Activated naive CD8-positive, alpha-beta T cell treated with anti-CD3 and anti-CD28 coated beads, Interleukin-2, amount 50 U/mL, for 16 hours (primary cell): ENCODE data around the gene KPNA1.
A peak's percentile ranks its signal among the peaks of the same experiment; 100 is the strongest.

Experiments used
- DNase-seq: peaks from one replicate; pipeline ENCODE4 v3.0.0-alpha.2; 2020; ENCODE audit warnings: low read depth, low spot score

KPNA1 gene

DNA sequence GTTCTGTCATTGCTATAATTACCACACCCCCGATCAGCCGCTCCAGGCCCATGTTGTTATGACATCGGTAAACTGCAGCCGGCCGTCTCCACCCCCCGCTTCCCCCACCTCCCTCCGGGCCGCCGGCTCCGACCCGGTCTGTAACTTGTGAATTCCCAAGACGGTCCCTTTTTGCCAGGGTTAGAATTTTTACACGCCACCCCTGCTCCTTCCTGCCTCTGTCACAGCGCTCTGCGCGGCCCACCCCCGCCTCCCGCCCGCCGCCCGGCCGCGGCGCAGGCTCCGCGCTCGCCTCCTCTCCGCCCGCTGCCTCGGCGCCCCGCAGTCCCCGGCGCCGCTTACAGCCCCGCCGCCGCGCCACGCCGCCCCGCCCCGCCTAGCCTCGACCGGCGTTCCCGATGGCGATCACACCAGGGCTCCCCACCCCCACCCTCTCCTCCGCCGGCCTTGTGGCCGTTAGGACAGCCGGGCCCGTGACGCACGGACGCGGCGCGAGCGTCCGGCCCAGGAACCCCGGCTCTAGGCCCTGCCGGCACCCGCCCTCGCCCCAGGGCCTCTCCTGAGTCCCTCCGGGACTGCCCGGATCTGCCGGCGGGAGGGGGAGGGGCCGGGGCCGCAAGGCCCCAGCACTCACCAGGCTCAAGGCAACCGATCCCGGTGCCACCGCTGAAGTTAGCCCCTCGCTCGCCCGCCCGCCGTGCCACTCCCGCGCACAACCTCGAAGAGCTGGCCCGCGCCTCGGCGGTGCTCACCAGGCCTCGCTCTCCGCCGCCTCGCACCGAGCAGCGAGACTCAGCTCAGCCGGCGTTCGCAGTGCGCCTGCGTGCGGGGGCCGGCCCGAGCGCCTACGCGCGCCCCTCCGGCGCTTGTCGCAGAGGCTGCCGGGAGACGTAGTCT, at the start of gene KPNA1:
KPNA1 (minus strand) TSS at position 817 of the 897 bp plus-strand sequence. CDS start 18,374 bp downstream, outside the sequence.
- DNase-seq, result peak; percentile 72

DNA sequence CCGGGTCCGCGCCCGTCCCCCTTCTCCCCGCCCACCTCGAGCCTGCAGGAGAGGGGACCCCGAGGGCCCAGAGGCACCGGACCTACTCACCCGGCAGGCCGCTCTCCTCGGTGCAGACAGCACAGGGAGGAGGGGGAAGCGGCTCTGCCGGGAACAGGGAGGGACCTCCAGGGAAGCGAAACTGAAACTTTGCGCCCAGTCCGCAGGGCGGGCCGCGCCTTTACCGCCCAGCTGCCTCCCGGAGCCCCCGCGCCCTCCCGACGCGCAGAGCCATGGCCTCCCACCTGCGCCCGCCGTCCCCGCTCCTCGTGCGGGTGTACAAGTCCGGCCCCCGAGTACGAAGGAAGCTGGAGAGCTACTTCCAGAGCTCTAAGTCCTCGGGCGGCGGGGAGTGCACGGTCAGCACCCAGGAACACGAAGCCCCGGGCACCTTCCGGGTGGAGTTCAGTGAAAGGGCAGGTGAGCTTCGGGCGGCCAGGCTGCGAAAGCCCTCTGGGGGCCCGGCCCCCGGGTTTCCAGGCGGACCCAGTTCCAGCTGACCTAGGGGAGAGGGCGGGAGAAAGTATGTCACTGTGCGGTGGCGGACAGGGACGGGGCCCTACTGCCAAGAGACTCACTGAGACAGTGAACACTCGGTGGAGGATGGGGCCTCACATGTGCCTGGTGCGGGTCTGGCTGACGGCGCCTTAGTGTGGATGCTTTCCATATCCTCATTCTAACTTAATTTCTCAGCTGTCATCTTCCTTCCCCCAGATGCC, 49.6 kb upstream of the KPNA1 start, which contains the start of the genes DTX3L and PARP9:
DTX3L (plus strand) TSS at position 184 of the 758 bp plus-strand sequence; CDS start at position 273, 89 bp downstream.
PARP9 (minus strand) TSS at position 146 of the 758 bp plus-strand sequence. CDS start 4,680 bp downstream, outside the sequence.
- peak; percentile 55 for DNase-seq

DNA sequence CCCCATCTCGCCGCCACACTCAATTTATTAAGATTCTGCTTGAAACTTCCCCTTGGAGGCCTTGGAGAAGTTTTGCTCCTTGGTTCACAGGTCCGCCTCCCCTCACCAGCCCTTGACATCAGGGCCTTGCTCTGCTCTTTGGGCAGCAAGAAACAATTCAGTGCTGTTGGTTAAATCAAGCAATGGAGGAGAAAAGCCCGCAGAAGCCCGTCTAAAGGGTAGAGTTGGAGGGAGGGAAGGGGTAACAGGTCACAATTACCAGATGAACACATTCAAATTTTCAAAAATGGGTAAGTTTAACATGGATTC, 48.9 kb upstream of the KPNA1 start:
- no peak for DNase-seq

DNA sequence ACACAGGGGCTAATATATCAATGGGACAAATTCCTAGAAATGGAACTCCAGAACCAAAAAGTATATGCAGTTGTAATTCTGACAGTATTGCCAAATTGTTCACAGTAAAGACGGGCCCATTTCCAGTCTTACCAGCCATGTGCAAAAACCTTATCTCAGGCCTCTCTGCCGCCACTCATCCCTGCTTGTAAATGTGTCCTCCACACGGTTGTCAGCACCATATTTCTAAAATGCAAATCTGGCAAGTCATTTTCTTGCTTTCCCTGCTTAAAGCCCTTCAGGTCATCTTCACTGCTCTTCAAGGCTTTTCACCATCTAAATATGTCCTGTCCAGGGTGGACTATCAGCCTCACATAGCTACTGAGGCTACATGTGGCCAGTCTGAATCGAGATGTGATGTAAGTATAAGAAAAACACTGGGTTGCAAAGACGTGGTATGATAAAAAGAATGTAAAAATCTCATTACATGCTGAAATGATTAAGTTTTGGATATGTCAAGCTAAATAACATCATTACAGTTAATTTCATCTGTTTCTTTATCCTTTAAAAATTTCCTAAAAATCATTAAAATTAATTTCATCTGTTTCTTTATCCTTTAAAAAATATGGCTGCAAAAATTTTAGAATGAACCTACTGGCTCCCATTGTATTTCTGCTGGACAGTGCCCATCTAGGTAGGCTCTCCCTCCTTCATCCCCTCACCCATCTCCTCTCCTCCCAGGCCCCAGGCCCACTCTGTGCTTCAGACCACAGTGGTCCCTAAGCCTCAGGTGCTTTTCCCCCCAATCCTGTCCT, 48.4 kb upstream of the KPNA1 start:
- no peak for DNase-seq

DNA sequence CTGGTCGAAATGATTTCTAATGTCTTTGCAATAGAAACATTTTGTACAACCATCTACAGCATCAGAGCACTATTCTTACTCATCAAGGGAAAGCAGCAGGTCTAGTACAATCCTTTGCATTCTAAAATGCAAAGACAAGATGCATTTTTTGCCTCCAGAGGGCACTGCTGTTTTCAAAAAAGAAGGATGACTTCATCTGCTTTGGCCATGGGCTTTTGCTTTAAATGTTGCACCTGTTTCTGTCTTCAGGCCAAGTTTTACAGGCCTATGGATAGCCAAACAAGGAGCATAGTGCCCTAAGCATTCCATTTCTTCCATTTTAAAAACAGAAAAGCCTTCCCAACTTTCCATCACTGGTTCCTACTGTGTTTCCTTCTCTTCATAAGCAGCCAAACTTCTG, 45.9 kb upstream of the KPNA1 start:
- DNase-seq, result no peak

DNA sequence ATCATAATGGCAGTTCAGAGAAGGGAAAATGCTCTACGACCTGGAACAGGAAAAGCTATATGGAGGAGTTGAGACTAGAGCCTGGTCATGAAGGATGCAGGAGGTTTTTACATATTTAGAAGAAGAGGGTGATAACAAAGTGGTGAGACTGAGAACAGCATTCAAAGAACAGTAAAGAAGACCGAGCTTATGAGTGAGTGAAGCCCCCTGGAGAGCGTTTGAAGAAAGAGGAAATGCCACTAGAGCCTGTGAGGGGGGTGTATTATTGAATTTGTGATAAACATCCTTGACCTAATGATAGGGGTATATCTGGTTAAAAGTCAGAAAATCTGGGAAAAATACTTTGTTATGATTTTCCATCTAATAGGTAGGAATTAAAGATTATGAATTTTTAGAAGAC, 45.2 kb upstream of the KPNA1 start:
- no peak for DNase-seq

DNA sequence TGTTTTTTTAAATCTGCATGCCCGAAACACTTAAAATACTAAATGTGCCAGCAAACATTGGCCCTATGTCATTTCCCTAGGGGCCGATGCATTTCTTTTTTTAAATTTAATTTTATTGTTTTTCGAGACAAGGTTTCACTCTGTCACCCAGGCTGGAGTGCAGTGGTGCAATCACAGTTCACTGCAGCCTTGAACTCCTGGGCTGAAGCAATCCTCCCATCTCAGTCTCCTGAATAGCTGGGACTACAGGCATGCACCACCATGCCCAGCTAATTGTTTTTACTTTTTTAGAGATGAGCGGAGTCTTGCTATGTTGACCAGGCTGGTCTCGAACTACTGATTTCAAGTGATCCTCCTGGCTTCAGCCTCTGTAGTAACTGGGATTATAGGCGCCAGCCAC, 43.9 kb upstream of the KPNA1 start:
- no peak for DNase-seq

DNA sequence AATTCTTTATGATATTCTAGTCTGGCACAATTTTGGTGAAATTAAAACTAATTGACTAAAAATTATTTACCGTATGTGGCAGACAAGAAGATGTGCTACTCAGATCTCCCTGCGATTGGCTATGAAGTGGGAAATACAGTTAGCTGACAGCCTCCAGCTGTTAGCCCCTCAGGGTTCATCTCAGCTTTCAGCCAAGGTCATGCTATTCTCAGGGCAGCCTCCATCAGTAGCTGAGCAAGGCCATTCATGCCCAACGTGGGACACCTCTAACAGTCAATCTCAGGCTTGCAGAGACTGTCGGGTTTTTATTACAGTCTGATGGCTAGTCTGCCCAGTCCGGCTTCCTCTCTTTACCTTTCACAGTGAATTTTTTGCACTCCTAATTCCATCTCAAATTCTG, 42.6 kb upstream of the KPNA1 start:
- no peak for DNase-seq

DNA sequence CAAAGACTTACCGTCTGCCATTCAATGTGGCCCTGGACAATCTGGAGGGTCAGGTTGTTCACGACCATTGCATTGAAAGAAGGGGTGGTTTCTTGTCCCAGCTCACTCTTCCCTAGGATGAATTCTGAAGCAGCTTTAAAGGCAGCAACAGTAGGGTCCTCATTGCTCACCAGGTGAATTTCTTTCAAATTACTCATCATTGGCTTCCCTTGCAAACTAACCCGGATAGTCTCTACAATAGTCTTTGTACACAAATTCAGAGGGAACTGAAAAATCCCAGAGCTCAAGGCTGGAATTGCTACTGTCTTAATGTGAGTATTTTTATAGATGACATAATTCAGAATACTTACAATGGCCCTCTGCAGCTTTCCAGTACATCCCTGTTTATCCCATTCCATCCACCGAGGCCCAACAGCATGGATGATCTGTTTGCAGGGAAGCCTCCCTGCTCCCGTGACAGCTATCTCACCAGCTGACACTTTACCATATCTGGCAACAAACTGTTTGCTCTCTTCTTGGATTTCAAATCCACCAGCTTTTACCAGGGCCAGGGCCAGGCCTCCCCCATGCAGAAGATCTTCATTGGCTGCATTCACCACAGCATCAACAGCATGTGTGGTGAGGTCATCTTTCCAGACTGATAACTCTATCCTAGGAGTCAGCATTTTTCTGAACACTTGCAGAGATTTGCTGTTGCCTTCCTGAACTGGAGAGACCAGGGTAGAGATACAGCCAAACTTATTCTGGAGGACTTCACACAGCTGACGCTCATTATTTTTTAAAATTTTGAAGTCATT, 40.7 kb upstream of the KPNA1 start:
- DNase-seq, result no peak

DNA sequence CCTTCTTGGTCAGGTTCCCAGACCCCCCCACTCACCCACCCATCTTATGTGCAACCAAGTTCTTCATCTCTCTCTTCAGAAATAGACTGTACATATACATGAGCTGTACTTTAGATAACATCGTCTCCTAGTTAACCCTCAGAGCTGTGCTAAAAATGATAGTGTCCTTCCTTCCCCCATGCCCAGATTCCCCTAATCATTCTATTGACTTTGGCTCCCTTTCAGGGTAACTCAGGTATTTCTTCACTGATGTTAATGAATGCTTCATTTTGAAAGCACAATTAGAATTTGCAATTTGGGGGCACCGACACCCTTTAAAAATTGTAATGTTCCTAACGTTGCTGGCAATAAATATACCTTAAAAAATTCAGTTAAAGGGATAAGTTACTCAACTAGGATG, 38.4 kb upstream of the KPNA1 start:
- DNase-seq, result no peak

DNA sequence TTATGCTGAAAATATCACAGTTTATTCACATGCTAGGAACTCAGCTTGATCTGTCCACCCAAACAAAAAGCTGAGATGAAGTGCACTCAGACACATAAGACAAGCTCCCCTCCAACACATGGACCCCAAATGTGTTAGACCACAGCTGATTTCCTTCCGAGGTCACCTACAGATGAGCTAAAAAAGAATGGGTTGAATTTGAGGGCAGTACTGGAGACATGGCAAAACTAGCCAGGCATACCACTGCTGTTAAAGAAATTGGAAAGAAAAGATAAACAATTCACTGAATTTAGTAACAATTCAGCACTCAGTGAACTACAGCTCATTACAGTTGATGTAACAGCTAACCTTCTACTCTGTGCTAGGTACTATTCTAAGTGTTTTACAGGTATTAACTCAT, 33.9 kb upstream of the KPNA1 start:
- no peak for DNase-seq

DNA sequence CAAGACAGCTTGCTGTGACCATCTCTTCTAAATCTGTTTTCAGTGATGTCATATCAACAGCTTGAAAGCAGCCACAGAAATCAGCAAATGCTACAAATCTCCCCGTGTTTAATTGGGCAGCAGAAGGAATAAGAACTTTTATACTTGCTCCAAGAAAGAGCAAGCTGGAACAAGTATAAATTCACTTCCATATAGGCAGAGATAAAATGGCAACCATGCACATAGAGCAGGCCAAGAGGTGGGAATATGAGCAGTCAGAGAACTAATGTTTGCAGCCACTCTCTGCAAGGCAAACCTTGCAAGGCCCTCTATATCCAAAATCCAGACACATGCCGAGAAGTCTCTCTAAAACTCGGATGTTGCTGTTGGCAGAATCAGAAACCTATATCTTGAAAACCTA, 33.3 kb upstream of the KPNA1 start:
- DNase-seq, result no peak

DNA sequence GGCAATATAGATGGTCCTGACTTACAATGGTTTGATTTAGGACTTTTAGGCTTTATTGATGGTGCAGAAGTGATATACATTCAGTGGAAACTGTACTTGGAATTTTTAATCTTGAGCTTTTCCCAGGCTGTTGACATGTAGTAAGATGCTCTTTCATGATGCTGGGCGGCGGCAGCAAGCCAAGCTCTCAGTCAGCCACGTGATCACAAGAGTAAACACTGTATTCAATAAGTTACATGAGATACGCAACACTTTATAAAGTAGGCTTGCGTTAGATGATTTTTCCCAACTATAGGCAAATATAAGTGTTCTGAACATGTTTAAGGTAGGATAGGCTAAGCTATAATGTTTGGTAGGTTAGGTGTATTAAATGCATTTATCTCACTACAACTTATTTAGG, 31.4 kb upstream of the KPNA1 start:
- no peak for DNase-seq

DNA sequence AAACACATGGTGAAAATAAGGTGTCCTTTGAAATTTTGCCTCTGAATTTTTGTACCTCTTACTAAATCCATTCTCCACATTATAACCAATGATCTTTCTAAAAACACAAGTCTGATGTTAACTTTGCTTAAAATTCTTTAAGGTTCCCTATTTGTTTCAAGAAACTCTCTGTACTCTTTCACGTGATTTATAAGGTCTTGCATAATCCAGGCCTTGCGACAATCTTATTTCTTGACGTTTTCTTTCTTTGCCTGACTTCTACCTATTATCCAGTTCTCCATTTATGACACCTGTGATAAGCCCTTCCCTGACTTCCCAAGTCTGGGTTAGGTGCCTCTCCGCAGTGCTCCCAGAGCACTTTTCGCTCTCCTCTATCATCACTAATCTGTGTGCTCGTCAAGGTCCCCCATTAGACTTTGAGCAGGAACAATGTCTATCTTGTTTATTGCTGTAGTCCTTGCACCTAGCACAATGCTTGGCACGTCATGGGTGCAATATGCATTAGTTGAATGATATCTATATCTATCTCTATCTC, 24.3 kb upstream of the KPNA1 start:
- no peak for DNase-seq

DNA sequence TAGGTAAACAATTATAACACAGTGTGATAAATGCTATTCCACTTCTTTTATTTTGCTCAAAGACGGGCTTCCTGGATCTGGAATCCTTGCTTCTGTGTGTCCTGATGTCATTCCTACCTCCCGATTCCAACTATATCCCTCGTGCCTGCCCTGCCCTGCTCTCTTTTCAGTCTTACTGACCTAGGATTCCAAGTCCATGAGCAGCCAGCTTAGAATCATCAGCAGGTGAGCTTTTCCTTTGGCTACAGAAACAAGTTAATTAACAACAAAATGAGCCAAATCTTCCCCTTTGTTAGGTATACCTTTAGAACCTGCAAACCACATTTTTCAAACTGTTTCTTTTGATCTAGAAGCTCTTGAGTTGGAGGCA, 21.9 kb upstream of the KPNA1 start:
- DNase-seq, result no peak

DNA sequence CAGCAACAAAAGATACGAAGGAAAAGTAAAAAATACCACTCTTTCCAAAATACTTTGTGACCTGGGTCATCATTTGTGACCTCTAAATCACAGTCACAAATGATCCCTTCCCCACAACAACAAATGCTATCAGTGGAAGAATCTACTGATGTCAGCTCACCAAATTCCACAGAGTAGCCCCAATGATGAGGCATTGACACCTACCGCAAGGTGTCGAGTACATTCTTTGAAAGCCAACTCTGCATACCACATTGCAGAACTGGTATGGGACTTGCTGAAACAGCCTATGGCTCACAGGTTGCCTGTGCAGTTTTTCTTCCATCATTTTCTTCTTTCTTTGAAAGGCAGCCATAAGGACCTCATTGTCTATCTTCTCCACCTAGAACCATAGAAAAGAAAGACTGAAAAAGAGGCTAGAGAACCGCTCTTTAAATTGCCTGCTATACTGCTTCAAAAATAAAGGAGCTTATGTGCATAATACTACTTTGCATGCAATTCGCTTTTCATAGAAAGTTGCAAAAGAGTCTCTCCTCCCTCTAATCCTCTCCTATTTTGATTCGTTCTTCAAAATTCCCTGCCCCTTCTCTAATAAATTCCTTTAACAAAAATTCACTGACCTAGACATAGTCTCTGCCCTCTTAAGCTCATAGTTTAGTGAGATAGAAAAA, 21.4 kb upstream of the KPNA1 start:
- no peak for DNase-seq

DNA sequence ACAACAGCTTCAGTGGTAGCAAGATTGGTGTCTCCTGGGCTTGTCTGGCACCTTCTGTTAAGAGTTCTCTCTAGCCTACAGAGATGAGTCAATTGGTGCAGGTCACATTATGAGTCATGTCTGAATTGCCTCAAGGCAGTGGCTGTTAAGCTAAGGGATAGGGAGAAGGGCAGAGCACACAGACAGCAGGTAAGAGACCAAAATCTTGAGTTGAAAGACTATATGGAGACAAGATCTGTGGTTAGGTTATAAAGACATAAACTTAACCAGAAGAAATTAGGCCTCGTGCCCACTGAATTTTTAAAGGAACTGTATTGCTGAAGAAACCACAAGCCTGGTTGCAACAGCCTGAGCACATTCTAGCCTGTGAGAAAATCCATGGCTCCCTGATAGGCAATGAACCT, 19.2 kb upstream of the KPNA1 start:
- DNase-seq, result no peak

DNA sequence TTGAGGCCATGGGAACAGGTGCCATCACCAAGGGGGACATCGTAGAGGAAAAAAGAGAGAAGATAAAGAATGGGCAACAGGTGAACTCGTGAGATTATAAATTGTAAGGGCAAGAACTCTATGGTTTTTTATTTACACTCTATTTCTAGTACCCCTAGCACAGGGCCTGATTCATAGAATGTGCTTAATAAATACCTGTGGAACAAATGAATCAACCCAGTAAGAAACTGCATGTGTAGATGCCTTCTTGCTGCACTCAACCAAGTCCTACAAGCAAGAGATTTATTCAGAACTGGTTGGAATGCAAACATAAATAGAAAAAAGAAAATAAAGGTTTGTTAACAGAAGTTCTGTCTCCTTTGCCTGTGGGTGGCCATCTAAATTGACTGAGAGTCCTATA, 18.7 kb upstream of the KPNA1 start:
- no peak for DNase-seq

DNA sequence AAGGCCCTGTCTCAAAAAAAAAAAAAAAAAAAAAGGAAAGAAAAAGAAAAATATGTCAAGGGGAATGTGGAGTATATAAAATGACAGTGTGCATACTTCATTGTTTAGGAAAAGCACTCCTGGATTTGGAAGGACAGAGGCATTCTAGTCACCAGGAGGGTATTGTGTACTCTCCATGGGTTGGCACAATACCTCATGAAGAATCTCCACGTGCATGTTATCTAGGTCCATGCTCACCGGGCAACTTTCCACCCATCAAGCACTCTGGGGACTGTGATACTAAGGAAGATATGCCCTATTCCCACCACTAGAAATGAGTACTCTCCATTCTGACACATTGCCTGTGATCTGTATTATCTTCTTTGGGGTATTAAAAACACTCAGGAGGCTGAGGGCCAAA, 15.4 kb upstream of the KPNA1 start:
- DNase-seq, result no peak

DNA sequence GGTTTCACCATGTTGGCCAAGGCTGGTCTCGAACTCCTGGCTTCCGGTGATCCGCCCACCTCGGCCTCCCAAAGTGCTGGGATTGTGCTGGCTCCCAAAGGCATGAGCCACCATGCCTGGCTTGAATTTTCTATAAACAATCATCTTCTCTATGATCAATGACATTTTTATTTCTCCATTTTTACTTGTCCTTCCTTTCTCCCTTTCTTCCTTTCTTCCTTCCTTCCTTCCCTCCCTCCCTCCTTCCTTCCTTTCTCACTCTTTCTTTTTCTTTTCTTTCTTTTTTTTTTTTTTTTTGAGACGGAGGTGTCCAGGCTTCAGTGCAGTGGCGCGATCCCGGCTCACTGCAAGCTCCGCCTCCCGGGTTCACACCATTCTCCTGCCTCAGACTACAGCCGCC, 8.6 kb upstream of the KPNA1 start:
- DNase-seq, result no peak
